CD4-positive, alpha-beta T cell treated with Interleukin-4 for 4 hours (primary cell): ENCODE results near the gene BMPER.

Experiments
- DNase-seq: peaks from one replicate; pipeline ENCODE4 v3.0.0-alpha.2; 2020

BMPER gene

DNA sequence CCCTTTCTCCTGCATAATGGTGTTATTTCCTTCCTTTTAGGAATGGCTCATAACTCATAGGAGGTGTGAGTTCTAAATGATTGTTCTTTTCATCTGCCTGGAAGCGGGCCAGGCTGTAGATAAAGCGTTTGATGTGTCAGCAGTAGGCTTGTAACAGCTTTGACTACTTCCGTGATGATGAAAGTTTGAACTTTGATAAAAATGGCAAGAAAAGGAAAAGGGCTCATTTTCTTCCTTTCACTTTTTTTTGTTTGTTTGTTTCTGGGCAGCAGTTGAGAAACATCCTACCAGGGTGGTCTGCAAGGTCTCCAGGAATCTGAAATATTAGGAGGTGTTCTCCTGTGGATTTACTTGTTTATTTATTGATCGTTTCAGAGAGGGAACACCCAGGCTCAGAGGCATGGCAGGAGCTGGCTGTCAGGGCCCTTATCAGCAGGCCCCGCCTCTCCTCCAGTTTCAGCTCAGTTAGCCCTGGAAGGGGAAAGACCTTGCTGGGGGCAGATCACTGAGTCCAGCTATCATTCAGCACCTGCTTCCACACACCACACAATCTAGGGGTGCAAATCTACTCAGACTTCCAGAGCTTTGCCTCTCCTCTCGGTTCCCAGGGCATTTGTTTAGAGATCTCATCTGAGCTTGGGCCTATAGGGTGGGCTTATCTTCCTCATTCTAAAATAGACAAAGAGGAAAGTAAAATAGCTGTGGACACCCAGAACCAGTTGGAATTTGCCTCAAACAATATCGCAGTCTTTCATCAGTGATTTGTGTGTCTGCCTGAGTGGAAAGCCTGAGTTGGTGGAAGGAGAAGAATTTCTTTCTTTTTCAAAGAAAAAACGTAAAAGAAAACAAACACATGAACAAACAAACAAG is 130.9 kb downstream of the BMPER start:
- DNase-seq = no peak

GRCh38 chr7:34036972-34037792 is 131.8 kb downstream of the BMPER start:
- DNase-seq = no peak

DNA sequence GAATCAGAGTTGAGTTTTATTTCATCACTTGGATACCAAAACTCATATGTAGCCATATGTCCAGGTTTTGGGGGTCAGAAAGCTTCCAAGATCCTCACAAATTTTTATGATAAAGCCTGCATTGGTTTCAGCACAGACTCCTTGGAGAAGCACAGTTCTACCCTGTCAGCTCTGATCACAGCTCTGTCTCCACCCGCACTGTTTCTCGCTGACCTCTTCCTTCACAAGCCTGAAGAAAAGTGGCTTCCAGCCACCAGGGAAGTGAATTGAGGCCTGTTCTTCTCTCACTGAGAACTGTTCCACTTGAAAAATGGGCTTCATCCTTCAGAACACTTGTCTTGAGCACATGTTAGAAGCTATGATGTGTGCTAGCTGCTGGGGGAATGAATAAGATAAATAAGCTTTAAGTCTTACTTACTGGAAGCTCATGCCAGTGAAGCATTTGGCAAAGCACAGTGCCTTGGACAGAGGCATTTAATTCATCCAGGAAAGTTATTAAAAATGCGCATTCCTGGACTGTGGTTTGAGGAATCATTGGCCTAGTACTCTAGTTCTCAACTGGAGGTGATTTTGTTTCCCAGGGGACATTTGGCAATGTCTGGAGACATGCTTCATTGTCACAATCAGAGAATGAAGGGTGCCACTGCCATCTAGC is 133.6 kb downstream of the BMPER start:
- no peak for DNase-seq

DNA sequence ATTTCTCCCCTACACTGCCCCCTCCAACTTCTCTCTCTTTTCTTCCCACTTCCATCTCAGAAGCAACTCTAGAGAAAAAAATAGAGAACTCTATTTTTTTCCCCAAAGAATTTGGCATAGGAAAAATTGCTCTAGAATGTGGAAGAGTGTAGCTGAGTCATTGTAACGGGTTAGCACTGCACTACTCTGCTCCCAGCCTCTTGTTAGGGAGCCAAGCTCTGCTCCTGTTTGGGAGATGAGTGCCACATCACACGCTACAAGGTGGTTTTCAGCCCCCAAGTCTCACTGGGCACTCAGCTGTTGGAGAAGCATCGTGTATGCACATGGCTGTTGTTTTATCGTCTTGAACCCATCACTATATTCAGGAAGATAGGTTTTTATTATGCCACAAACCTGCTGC is 136.4 kb downstream of the BMPER start:
- no peak for DNase-seq

- no peak for DNase-seq
Observed at GRCh38 chr7:34042406-34042805, 137.1 kb downstream of the BMPER start.

DNA sequence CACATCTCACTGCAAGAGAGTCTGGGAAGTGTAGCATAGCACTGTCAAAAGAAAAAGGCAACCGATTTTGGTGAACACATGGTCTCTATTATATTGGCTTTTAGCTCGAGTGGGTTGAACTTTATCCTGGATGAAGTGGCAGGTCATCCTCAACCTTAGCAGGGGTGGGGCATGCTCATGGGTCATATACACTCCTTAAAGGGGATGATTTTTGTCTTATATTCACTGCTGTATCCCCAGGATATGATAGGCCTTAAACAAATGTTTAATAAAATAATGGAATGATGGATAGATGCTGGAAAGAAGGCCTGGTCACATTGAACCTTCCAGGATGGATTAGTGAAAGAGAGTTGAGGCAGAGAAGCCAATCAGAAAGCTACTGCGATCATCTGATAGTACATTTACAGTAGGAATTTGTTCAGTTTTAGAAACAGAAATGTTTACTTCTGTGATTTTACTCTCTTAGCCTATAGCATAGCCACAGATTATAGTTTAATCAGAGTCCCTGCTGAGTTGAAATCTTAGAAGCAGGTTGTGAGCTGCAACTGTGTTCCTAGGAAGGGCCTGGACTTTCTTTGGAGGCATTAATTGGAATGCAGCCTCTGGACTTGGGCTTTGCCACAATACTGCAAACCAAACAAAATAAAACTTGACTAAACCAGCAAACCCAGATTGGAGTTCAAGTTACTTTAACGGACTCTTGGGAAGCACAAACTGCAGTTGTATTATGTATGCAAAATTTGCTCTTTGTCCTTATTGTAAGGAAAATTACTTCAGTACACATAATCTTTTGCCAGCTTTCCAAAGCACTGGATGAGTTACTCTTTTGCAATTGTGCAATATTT is 138.3 kb downstream of the BMPER start:
- DNase-seq = no peak

GRCh38 chr7:34044306-34044643 is 138.9 kb downstream of the BMPER start:
- DNase-seq = no peak

DNA sequence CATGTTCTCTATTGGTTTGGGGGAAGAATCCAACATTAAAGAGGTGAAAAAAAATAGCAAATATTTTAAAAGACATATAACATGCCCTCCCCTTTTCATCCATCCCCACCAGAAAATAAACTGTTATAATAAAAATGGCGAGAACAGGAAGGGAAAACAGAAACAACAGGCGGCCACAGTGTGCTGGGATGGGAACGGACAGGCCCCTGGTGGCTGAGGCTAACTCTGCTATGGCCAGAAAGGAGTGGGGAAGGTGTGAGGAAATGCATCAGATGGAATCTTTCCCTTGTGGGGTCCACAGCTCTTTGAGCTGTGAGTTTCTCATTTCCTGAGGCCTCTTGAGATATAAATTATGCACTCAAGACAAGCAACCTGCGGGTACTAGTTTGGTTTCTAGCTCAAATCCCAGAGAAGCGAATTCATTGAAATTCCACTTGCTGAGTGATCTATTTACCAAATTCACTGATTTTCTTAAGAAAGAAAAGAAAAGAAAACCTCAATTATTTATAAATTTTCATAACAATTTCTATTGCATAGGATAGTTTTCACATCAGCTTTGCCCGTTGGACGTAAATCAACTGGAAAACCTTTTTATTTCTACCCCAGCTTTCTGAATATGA is 139.5 kb downstream of the BMPER start:
- DNase-seq = no peak

DNA sequence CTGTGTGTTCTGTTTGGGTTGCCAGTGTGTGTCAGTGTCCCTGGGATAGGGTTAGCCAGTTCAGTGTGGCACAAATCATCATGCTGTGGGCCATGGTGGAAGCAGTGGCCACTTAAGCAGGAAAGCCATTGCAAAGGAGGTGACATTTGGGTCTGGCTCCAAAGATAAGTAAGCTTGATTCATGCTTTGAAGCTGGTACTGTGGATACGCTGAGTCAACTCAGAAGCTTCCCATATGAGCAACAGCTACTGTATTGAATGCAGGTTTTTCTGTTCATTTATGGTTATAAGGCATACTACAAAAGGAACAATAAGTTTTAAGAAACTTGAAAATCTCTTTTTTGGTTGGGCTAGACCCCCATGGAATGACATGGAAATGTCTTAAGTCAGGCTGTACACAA is 143.1 kb downstream of the BMPER start:
- DNase-seq = no peak

DNA sequence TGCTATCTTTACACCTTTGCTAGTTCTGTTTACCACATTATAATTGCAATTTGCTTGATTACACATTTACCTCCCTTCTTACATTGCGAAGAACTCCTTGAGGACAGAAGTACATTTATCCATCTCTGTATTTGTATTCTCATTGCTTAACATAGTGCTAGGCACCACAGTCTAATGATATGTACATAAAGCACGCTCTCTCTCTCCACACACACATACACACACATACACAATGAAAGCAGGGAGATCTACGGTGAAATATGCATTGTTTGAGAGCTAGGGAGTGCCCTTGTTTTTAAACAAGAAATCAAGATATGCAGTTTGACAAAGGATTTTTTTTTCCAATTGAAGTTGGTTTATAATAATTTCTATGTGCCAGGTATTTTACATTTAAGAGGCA is 148.7 kb downstream of the BMPER start:
- no peak for DNase-seq

- no peak for DNase-seq
Observed at GRCh38 chr7:34057136-34057535, 151.8 kb downstream of the BMPER start.

GRCh38 chr7:34057956-34058355 is 152.6 kb downstream of the BMPER start:
- no peak for DNase-seq

DNA sequence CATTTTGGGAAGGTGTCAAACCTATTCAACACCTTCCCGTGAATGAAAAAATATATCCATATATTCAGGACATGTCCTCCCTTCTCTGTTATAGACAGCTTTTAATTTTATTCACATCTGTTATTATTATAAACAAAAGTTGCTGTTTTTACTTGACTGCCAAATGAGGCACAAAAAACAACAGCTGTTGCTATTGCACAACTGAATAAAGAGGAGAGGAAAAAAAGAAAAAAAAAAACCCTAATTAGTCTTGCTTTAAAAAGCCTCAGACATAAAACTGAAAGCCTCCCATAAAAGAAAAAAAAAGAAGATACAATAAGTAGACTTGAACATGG is 153.4 kb downstream of the BMPER start:
- no peak for DNase-seq

GRCh38 chr7:34059136-34059828 is 153.9 kb downstream of the BMPER start:
- no peak for DNase-seq

- DNase-seq = no peak
Observed at GRCh38 chr7:34060196-34060947, 155.0 kb downstream of the BMPER start.

DNA sequence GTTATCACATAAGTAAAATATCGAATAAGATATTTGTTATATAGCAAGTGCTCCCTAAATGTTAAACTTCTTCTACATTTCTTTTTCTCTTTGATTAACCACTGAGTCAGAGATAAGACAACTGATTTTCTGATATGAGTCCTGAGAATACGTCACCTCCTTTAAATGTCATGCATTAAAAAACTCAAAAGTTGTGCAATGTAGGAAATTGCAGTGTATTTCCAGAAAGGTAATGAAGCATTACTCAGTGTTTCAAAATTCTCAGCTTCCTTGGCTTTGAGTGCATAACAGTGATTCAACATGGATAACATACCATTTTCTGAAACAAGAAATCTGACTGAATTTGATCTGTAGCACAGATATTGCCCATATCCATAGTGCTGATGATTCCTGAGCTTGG is 155.8 kb downstream of the BMPER start:
- no peak for DNase-seq

DNA sequence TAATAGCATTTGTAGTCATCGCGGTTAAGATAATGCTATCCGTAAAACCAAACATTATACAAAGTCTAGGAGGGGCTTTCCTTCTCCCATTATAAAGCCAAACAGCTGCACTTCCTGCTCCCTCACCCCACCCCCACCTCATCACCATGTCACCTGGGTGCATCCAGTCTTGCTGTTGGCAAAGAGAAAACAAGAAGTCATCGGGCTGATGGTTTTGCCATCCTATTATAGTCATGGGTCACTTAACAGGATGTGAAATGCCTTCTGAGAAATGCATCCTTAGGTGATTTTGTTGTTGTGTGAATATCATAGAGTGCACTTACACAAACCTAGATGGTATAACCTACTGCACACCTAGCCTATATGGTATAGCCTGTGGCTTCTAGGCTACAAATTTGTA is 157.0 kb downstream of the BMPER start:
- no peak for DNase-seq

DNA sequence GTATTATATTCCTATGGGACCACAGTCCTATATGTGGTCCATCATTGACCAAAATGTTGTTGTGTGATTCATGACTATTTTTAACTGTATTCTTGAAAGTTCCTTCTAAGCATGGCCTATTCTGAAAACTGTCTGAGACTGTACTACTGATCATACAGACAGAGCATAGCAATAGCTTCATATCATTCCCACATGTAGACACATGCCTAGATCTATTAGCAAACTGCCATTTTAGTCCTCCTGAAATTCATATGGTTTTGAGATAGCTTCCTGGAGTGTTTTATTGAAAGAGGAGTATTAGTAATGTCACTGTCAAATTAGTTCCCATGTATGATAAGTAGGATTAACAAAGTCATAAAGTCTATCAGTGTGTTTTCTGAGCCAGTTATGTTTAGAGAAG is 157.5 kb downstream of the BMPER start:
- DNase-seq = no peak

DNA sequence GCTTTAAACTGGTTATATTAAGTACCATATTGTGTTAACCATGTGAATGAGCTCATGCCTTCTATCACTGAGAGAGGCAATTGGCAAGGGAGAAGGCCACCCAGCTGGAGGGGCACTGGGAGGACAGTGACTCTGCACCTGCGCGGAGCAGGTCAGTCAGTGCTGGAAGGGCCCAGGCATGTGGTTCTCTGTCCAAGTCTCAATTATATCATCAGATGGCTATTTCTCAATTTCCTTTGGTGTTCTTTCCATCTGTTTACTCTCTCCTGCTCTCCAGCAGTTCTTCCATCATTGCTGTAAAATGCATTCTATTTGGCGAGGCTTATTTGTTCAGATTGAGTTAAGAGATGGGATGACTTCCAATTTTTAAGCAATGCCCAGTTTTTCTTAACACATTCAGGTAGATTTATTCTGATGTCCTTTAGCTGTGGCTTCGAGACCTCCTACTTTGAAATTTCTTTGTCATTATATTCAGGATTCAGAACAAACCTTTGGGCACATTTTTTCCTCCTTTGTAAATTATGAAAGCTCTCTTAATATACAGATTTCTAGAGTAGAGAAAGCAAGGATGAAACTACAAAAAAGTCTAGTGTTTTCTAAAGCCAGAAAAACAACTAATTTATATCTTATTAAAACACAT is 159.3 kb downstream of the BMPER start:
- DNase-seq = no peak

DNA sequence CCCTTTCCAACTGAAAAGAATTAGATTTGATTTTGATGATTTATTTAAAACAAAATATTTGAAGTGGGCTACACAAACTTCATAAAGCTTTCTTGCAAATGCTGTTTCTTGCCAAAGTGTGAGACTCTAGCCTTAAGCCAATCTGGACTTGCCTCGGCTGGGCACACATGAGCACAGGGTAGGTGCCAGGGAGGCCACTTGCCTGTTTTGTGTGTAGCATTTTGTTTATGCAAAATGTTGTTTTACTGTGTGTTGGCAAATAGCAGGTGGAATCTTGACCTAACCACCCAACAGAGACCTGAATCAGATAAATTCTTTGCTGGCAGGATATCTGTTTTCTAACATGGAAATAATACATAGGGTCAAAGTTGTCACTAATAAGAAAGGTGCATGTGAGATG is 161.1 kb downstream of the BMPER start:
- DNase-seq = no peak
